GM19351 (cell line): ENCODE data around the gene MYH16.
"Not testable (repeated sequence)": the region's sequence is repeated elsewhere in the genome, so short reads cannot be mapped to it uniquely, and the experiment has no call there.

Experiments used
- ATAC-seq: cut with Tn5 transposase; IDR thresholded peaks from one replicate; pipeline ENCODE4 v1.9.1; 2021; ENCODE audit warnings: mild to moderate bottlenecking, moderate library complexity; ENCODE audit not compliant: unreplicated experiment

MYH16 gene

DNA sequence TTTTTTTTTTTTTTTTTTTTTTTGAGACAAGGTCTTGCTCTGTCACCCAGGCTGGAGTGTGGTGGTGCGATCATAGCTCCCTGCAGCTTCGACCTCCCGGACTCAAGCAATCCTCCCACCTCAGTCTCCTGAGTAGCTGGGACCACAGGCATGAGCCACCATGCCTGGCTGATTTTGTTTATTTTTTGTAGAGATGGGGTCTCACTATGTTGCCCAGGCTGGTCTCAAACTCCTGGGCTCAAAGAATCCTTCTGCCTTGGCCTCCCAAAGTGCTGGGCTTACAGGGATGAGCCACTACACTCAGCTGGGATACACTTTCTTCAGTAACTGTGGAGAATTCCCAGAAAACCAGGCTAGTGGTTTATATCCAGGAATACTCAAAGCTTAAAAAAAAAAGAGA is 78.0 kb downstream of the MYH16 start:
- not testable (repeated sequence) for ATAC-seq

DNA sequence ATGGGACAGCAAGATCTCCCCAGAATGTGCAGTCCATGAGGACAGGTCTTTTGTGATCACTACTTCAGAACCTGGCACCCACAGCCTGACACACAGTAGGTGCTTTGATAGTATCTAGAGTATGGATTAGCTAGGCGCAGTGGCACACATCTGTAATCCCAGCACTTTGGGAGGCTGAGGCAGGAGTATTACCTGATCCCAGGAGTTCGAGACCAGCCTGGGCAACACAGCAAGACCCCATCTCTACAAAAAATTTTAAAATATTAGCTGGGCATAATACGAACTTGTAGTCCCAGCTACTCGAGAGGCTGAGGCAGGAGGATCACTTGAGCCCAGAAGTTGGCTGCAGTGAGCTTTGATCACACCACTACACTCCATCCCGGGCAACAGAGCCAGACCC is 79.6 kb downstream of the MYH16 start:
- ATAC-seq, result no peak

DNA sequence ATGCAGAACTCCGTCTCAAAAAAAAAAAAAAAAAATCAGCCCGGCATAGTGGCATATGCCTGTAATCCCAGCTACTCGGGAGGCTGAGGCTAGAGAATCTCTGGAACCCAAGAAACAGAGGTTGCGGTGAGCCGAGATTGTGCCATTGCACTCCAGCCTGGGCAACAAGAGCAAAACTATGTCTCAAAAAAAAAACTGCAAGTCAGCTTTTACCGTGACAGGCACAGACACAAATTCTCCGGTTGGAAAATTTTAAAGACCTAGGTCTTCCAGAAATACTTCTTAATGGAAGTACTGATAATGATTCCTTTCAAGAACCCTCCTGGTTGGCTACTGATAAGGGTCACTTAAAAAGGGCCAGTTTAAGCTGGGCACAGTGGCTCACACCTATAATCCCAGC is 82.5 kb downstream of the MYH16 start:
- ATAC-seq, result no peak

DNA sequence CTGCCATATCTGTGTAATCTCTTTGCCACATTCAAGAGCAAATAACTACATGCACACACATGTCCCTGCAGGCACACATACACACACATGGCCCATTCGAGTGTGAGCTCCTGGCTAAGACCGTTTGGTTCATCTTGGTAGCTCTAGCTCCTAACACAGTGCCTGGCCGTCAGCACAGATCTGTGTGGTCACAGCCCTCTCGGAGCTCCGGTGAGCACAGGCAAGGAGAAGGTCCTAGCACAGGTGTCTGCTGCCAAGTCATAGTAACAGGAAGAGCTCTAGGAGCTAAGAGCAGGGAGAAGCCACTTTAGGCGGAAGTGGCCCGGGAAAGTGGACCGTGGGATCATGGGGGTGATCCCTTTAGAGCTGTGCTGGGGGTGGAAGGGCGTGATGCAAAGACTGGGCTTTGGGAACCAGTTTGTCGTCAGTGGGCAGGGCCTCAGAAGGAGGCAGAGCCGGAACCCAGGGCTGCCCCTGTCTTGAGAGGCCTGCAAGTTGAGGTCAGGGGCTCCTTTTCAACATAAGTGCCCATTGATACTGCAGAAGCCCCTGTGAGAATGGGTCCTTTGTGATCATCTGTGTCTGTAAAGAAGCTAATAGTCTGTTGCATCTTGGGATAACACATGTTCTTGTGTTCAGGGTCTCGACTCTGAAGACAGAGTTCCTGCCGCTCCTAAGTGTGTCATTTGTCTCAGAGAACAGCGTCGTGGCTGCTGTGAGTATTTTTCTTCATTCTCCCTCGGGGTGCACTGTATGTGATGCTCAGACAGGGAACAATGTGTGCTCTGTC is 85.3 kb downstream of the MYH16 start:
- no peak for ATAC-seq

DNA sequence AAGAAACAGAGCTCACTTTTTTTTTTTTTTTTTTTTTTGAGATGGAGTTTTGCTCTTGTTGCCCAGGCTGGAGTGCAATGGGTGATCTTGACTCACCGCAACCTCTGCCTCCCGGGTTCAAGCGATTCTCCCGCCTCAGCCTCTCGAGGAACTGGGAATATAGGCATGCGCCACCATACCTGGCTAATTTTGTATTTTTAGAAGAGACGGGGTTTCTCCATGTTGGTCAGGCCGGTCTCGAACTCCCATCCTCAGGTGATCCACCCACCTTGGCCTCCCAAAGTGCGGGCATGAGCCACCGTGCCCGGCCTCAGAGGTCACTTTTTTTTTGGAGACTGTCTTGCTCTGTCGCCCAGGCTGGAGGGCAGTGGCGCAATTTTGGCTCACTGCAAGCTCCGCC is 85.9 kb downstream of the MYH16 start:
- ATAC-seq, result not testable (repeated sequence)

DNA sequence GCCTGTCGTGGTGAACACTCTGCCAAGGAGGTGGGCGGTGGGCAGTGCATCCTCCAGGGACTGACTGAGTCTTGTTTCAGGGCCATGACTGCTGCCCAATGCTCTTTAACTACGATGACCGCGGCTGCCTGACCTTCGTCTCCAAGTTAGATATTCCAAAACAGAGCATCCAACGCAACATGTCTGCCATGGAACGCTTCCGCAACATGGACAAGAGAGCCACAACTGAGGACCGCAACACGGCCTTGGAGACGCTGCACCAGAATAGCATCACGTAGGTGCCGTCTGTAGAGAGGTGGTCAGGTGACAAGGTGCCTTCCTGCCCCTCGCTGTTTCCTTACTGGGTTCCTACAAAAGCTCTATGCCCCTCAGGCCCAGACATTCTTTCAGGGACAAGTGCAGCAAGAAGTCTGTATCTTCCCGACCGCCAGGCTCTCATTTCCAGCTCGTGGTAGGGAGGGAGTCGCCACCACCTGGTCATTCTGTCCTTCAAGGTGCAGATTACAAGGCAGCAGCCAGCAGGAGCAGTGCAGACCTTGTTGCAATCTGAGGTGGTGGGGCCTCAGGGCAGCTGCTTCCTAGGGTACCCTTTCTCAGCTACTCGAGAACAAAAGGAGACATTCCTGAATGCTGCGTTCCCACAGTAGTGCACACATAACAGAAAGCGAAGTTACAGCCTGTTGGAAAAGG is 87.0 kb downstream of the MYH16 start:
- no peak for ATAC-seq
